ENCODE results near the gene MRPL28.
"Not testable (repeated sequence)": the region's sequence is repeated elsewhere in the genome, so short reads cannot be mapped to it uniquely, and the experiment has no call there.

MRPL28 gene

GRCh38 chr16:359067-359763, 11.1 kb downstream of the MRPL28 start:
- no peak for DNase-seq (ENCODE audit: low read depth)

- DNase-seq (ENCODE audit: low read depth), result no peak
Observed at GRCh38 chr16:356741-357140, 13.6 kb downstream of the MRPL28 start.

GRCh38 chr16:354971-355461, 15.3 kb downstream of the MRPL28 start:
- no peak for DNase-seq (ENCODE audit: low read depth)

- DNase-seq (ENCODE audit: low read depth), result no peak
Observed at GRCh38 chr16:354291-354881, 16.0 kb downstream of the MRPL28 start.

GRCh38 chr16:353404-354290, 16.7 kb downstream of the MRPL28 start:
- no peak for DNase-seq (ENCODE audit: low read depth)

GRCh38 chr16:352547-353403, 17.6 kb downstream of the MRPL28 start, which contains the start of gene AXIN1:
Gene AXIN1, minus strand, starts transcription at chr16:352723. Its CDS starts 5,698 bp downstream, at chr16:347025.
- peak; percentile 33 for DNase-seq (ENCODE audit: low read depth)

DNA sequence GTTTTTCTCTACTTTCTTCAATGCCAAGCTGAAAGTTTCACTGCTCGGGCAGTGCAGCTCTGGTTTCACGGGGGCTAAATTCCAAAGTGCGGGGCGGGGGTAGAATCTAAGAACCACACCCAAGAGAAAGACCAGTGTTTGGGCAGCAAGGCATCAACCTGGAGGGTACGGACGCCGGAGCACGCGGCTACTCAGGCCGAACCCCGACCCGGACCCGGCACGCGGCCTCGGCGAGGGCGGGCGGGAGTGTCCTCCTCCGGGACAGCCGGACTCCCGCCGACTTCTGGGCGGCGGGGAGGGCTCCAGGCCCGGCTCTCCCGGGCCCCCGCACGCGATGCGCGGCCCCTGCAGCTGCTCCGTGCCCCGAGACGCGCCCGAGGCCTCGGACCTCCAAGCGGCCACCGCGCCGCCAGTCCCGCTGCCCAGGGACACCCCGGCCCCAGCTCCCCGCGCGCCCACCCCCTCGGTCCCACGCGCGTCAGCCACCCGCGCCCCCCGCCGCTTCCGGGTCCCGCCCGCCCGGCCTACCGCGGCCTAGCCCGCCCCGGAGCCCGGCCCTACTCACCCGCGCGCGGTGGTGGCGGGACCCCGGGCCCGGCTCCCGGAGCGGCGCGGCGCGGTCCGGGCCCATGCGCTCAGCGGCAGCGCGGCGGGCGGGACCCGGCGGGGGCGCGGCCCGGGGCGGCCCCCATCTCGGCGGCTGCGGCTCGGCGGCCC, 18.4 kb downstream of the MRPL28 start:
- no peak for DNase-seq (ENCODE audit: low read depth)

GRCh38 chr16:350203-350602, 20.1 kb downstream of the MRPL28 start:
- DNase-seq (ENCODE audit: low read depth), result no peak

DNA sequence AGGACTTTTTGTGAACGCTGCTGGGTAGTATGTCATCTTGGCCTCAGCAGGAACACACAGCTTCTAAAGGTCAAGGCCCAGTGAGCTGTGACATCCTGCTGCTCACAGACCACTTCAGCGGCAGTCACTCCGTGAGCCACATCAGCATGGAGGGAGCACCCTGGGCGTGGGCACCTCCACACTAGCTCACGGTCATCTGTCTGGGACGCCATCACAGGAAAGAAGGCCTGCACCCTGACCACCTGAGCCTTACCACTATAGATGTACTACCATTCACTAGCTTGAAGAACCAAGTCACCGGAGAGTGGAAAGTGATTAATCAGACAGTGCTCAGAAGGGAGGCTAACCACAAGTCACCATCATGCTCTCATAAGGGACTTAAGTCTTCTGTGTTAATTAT, 21.1 kb downstream of the MRPL28 start:
- DNase-seq (ENCODE audit: low read depth), result no peak

GRCh38 chr16:348495-348894, 21.8 kb downstream of the MRPL28 start:
- DNase-seq (ENCODE audit: low read depth), result not testable (repeated sequence)

DNA sequence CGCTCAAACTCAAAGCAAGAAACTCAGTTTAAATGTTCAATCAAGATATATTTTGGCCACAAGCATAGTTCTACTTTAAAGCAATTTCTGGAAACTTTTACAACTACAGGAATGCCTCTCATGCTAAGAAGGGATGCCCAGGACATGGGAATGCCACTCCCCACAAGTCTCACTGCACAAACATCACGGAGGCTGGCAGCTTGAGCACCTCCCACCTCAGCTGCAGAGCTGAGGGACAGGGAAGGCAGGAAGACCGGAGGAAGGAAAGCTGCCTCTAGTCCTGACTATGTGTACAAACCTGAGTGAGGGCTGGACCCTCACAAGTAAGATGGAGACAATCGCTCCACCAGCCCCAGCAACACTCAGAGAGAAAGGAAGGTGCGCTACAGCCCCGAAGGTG, 23.1 kb downstream of the MRPL28 start:
- no peak for DNase-seq (ENCODE audit: low read depth)

- DNase-seq (ENCODE audit: low read depth), result no peak
Observed at GRCh38 chr16:346587-346986, 23.8 kb downstream of the MRPL28 start.

DNA sequence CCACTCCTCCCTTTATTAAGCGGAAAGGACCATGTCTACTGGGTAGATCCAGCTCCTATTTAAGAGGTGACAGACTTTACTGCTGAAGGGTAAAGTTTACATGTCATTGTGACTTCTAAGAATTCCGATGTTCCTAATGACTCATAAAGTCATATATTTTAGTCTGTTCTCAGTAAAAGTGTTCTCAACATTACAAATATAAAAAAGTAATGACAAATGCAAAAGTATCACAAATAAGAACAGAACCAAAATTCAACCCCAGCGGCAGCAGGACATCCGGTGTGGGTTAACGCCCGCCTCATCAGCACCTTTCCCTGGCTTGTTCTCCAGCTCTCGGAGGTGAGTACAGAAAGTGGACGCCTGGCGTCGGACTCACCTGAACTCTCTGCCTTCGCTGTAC, 24.6 kb downstream of the MRPL28 start:
- DNase-seq (ENCODE audit: low read depth), result no peak

DNA sequence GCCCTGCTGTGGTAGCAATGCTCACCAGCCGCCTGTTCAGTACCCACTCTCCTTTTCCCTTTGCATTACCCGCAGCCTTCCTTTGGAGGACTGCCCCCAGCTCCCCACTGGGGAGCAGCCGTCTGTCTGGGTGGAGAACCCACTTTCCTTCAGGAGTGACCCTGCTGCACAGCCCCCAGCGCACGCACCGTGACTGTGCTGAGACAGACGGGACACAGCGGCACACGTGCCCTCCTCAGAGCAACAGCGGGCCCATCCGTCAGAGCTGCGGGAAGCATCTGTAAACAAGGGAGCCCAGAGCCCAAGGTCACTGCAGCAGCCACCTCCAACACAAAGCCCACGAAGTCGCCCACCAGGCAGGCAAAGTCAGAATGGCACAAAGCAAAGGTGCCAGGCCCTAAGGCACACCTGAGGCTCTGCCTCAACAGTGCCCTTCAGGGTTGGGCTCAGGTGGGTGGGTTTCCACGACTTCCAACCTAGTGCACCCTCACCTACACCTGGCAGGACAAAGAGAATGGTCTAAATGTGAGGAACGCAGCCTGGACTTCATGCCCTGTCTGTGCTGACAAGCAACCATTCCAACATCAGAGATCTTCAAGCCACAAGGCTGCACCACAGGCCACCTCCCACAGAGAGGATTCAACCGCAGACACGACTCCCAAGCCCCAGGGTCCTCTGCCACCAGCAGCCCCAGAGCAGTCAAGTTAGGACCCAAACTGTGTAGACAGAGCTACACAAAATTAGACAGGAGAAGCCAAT, 27.7 kb downstream of the MRPL28 start:
- no peak for DNase-seq (ENCODE audit: low read depth)

DNA sequence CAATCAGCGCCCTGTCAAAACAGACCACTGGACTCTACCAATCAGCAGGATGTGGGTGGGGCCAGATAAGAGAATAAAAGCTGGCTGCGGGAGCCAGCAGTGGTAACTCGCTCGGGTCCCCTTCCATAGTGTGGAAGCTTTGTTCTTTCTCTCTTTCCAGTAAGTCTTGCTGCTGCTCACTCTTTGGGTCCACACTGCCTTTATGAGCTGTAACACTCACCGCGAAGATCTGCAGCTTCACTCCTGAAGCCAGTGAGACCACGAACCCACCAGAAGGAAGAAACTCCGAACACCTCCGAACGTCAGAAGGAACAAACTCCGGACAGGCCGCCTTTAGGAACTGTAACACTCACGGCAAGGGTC, 28.4 kb downstream of the MRPL28 start:
- DNase-seq (ENCODE audit: low read depth), result not testable (repeated sequence)

DNA sequence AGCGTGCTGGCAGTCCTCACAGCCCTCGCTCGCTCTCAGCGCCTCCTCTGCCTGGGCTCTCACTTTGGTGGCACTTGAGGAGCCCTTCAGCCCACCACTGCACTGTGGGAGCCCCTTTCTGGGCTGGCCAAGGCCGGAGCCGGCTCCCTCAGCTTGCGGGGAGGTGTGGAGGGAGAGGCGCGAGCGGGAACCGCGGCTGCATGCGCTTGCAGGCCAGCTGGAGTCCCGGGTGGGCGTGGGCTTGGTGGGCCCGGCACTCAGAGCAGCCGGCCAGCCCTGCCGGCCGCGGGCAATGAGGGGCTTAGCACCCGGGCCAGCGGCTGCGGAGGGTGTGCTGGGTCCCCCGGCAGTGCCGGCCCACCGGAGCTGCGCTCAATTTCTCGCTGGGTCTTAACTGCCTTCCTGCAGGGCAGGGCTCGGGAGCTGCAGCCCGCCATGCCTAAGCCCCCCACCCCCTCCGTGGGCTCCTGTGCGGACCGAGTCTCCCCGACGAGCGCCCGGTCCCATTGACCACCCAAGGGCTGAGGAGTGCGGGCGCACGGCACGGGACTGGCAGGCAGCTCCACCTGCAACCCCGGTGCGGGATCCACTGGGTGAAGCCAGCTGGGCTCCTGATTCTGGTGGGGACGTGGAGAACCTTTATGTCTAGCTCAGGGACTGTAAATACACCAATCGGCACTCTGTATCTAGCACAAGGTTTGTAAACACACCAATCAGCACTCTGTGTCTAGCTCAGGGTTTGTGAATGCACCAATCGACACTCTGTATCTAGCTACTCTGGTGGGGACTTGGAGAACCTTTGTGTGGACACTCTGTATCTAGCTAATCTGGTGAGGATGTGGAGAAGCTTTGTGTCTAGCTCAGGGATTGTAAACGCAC, 29.0 kb downstream of the MRPL28 start:
- DNase-seq (ENCODE audit: low read depth), result not testable (repeated sequence)

- no peak for DNase-seq (ENCODE audit: low read depth)
Observed at GRCh38 chr16:340370-341091, 29.8 kb downstream of the MRPL28 start.

GRCh38 chr16:339680-340079, 30.7 kb downstream of the MRPL28 start:
- DNase-seq (ENCODE audit: low read depth), result no peak

Data from GM04503 (cell line).